Measurements from ENCODE around the gene OPCML. TPM values are rescaled to one million over a fixed set of nuclear protein-coding genes. Genes with fewer than 3 reads are reported as not detected.

The OPCML gene
- total RNA-seq, 1 experiment from 2014 or later: not detected

DNA sequence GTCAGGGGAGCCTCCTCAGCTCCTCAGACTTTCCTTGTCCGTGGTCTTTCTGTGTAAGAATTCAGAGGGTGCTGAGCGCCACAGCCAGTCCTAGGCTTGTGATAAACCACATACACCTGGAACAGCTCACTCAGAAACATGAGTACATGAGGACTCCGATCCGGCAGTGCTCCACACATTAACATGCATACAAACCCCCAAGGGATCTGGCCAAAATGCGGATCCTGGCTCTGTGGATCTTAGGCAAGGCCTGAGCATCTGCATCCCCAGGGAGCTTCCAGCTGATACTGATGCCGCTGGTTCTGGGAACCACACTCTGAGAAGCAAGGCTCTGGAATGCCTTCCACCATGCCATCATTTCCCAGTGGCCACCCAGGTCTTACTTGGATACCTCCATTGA lies 20.6 kb upstream of the OPCML start:
- H3K27me3 ChIP-seq (ENCODE audit: control insufficient read depth, insufficient read depth, low read length): peaks cover 4% of the 10 kb centered on the region; the same call in 1 of the 2 replicates
- H3K27ac ChIP-seq (ENCODE audit: low read length): no peak overlapping the region
- no peaks in the 10 kb centered on the region for H3K36me3 ChIP-seq (ENCODE audit: control insufficient read depth, insufficient read depth, low read length)
- POLR2A ChIA-PET: no interaction called here
- in situ Hi-C loops (cut with HindIII; ENCODE audit: low pct_unique_long_range_greater_than_20kb, low sequenced_read_pairs): no loop called here
- DNase-seq (ENCODE audit: low read depth, low spot score) (no peak), ATAC-seq (no peak)
- no TSS peak for BruUV-seq (replicated peaks)
- CTCF ChIA-PET: no interaction called here
- no peak for TF ChIP-seq SIN3A (IDR thresholded peaks at IDR 0.05; ENCODE audit: borderline replicate concordance, insufficient read depth, low read depth, low read length)
- TF ChIP-seq POLR2AphosphoS5 (IDR thresholded peaks at IDR 0.05; ENCODE audit: low read depth, low read length): no peak
- no peak for TF ChIP-seq TCF7L2 (IDR thresholded peaks at IDR 0.05; ENCODE audit: low read depth, low read length)
- intact Hi-C loops (cut with micrococcal nuclease; ENCODE audit: unreplicated experiment): no loop called here
- no peaks in the 10 kb centered on the region for H3K9me3 ChIP-seq (ENCODE audit: control insufficient read depth, insufficient read depth, low read depth, low read length)
- H3K4me1 ChIP-seq (ENCODE audit: control insufficient read depth, insufficient read depth, low read length): no peaks in the 10 kb centered on the region
- H3K4me3 ChIP-seq (ENCODE audit: low read depth in 2 of 2, low read length in 2 of 2): no peak overlapping the region

DNA sequence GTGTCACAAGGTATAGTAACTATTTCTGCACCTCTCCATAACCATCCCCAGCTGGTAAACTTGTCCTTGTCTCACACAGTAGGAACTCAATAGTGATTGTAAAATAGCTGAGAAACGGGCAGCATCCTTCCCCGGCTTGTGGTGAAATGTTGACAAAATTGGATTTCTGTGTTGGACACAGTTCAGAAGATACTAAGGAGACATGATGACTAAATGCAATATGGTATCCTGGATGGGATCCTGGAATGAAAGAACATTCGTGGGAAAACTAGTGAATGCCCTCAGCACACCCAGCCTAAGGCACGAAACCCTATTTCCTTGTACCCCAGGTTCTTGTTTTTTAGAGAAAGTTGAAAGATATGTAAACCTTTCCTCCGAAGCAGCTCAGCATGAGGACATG lies 18.8 kb upstream of the OPCML start:
- Histone ChIP-seq H3K27me3 (ENCODE audit: control insufficient read depth, insufficient read depth, low read length) (peaks cover 4% of the 10 kb centered on the region; the same call in 1 of the 2 replicates), H3K4me1 (ENCODE audit: control insufficient read depth, insufficient read depth, low read length) (no peaks in the 10 kb centered on the region), H3K36me3 (ENCODE audit: control insufficient read depth, insufficient read depth, low read length) (no peaks in the 10 kb centered on the region), H3K9me3 (ENCODE audit: control insufficient read depth, insufficient read depth, low read depth, low read length) (no peaks in the 10 kb centered on the region), H3K4me3 (ENCODE audit: low read depth in 2 of 2, low read length in 2 of 2) (no peak overlapping the region), H3K27ac (ENCODE audit: low read length) (no peak overlapping the region)
- TF ChIP-seq, protein P1, sequence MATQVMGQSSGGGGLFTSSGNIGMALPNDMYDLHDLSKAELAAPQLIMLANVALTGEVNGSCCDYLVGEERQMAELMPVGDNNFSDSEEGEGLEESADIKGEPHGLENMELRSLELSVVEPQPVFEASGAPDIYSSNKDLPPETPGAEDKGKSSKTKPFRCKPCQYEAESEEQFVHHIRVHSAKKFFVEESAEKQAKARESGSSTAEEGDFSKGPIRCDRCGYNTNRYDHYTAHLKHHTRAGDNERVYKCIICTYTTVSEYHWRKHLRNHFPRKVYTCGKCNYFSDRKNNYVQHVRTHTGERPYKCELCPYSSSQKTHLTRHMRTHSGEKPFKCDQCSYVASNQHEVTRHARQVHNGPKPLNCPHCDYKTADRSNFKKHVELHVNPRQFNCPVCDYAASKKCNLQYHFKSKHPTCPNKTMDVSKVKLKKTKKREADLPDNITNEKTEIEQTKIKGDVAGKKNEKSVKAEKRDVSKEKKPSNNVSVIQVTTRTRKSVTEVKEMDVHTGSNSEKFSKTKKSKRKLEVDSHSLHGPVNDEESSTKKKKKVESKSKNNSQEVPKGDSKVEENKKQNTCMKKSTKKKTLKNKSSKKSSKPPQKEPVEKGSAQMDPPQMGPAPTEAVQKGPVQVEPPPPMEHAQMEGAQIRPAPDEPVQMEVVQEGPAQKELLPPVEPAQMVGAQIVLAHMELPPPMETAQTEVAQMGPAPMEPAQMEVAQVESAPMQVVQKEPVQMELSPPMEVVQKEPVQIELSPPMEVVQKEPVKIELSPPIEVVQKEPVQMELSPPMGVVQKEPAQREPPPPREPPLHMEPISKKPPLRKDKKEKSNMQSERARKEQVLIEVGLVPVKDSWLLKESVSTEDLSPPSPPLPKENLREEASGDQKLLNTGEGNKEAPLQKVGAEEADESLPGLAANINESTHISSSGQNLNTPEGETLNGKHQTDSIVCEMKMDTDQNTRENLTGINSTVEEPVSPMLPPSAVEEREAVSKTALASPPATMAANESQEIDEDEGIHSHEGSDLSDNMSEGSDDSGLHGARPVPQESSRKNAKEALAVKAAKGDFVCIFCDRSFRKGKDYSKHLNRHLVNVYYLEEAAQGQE (IDR thresholded peaks at IDR 0.05; ENCODE audit: insufficient read depth in 1 of 2, low read depth in 2 of 2, low read length in 1 of 2): no peak
- TF ChIP-seq SIN3A (IDR thresholded peaks at IDR 0.05; ENCODE audit: borderline replicate concordance, insufficient read depth, low read depth, low read length) (no peak), POLR2AphosphoS5 (IDR thresholded peaks at IDR 0.05; ENCODE audit: low read depth, low read length) (no peak), TCF7L2 (IDR thresholded peaks at IDR 0.05; ENCODE audit: low read depth, low read length) (no peak)
- TF ChIP-seq, protein P2, sequence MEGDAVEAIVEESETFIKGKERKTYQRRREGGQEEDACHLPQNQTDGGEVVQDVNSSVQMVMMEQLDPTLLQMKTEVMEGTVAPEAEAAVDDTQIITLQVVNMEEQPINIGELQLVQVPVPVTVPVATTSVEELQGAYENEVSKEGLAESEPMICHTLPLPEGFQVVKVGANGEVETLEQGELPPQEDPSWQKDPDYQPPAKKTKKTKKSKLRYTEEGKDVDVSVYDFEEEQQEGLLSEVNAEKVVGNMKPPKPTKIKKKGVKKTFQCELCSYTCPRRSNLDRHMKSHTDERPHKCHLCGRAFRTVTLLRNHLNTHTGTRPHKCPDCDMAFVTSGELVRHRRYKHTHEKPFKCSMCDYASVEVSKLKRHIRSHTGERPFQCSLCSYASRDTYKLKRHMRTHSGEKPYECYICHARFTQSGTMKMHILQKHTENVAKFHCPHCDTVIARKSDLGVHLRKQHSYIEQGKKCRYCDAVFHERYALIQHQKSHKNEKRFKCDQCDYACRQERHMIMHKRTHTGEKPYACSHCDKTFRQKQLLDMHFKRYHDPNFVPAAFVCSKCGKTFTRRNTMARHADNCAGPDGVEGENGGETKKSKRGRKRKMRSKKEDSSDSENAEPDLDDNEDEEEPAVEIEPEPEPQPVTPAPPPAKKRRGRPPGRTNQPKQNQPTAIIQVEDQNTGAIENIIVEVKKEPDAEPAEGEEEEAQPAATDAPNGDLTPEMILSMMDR (IDR thresholded peaks at IDR 0.05): no peak
- no peak for DNase-seq (ENCODE audit: low read depth, low spot score)
- ATAC-seq: no peak
- in situ Hi-C loops (cut with HindIII; ENCODE audit: low pct_unique_long_range_greater_than_20kb, low sequenced_read_pairs) (no loop called here), intact Hi-C loops (cut with micrococcal nuclease; ENCODE audit: unreplicated experiment) (no loop called here)
- no TSS peak for BruUV-seq (replicated peaks)
- POLR2A ChIA-PET: no interaction called here
- CTCF ChIA-PET: no interaction called here

DNA sequence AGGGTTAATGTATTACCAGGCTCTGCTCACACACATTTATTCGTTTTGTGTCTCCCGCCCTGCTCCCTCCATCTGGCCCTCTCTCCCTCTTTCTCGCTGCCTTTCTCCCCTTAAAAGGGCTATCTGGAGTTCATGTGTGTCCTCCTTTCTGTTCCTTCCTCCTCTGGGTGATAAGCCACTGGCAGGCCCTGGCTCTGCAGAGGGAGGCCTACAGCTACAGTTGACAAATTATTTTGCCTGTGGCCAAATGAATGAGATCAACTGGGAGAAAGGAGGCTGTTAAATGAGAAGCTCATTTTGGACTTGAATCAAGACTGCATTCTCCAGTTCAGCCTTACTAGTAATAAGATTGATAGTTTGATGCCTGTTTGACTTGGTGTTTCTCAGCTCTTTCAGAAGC lies 17.5 kb upstream of the OPCML start:
- no peak overlapping the region for H3K4me3 ChIP-seq (ENCODE audit: low read depth in 2 of 2, low read length in 2 of 2)
- H3K9me3 ChIP-seq (ENCODE audit: control insufficient read depth, insufficient read depth, low read depth, low read length): no peaks in the 10 kb centered on the region
- intact Hi-C loops (cut with micrococcal nuclease; ENCODE audit: unreplicated experiment): no loop called here
- H3K36me3 ChIP-seq (ENCODE audit: control insufficient read depth, insufficient read depth, low read length): no peaks in the 10 kb centered on the region
- H3K4me1 ChIP-seq (ENCODE audit: control insufficient read depth, insufficient read depth, low read length): no peaks in the 10 kb centered on the region
- DNase-seq (ENCODE audit: low read depth, low spot score) (no peak), ATAC-seq (no peak)
- TF ChIP-seq, protein P2 (IDR thresholded peaks at IDR 0.05): no peak
- TF ChIP-seq, protein P1 (IDR thresholded peaks at IDR 0.05; ENCODE audit: insufficient read depth in 1 of 2, low read depth in 2 of 2, low read length in 1 of 2): no peak
- TF ChIP-seq POLR2AphosphoS5 (IDR thresholded peaks at IDR 0.05; ENCODE audit: low read depth, low read length): no peak
- TF ChIP-seq SIN3A (IDR thresholded peaks at IDR 0.05; ENCODE audit: borderline replicate concordance, insufficient read depth, low read depth, low read length): no peak
- TF ChIP-seq TCF7L2 (IDR thresholded peaks at IDR 0.05; ENCODE audit: low read depth, low read length): no peak
- no TSS peak for BruUV-seq (replicated peaks)
- H3K27me3 ChIP-seq (ENCODE audit: control insufficient read depth, insufficient read depth, low read length): peaks cover 4% of the 10 kb centered on the region; the same call in 1 of the 2 replicates
- ChIA-PET CTCF (no interaction called here), POLR2A (no interaction called here)
- H3K27ac ChIP-seq (ENCODE audit: low read length): no peak overlapping the region
- in situ Hi-C loops (cut with HindIII; ENCODE audit: low pct_unique_long_range_greater_than_20kb, low sequenced_read_pairs): no loop called here
